Large intestine (tissue), 3 donors: ENCODE measurements around the gene SLFNL1. TPM values are rescaled to one million over a fixed set of nuclear protein-coding genes. Genes with fewer than 3 reads are reported as not detected.

Experiments used
- DNase-seq, 2 donors: peaks; one replicate each; pipeline versions ENCODE4 v3.0.0 to v3.0.0-alpha.2; 2013
- H3K27ac ChIP-seq: one replicate; pipeline ENCODE4 v1.5.1; 2013; ENCODE audit warnings: low read length
- H3K27me3 ChIP-seq: 2 replicates; pipeline ENCODE4 v1.6.1; 2013; ENCODE audit warnings: low read length; ENCODE audit not compliant: control insufficient read depth, insufficient read depth
- H3K36me3 ChIP-seq: 2 replicates; pipeline ENCODE4 v1.6.1; 2013; ENCODE audit warnings: low read length; ENCODE audit not compliant: control insufficient read depth, insufficient read depth
- H3K4me1 ChIP-seq: one replicate; pipeline ENCODE4 v1.6.1; 2013; ENCODE audit warnings: low read length; ENCODE audit not compliant: control insufficient read depth, insufficient read depth
- H3K4me3 ChIP-seq: one replicate; pipeline ENCODE4 v1.5.1; 2013; ENCODE audit warnings: low read length
- H3K9me3 ChIP-seq: one replicate; pipeline ENCODE4 v1.6.1; 2013; ENCODE audit warnings: mild to moderate bottlenecking, low read depth, low read length, moderate library complexity; ENCODE audit not compliant: control insufficient read depth
- WGBS: methylation state at CpG from one replicate; pipeline ENCODE4 v1.1.5; 2013; ENCODE audit warnings: low lambda C conversion rate; ENCODE audit not compliant: insufficient coverage; 5-methylcytosine and 5-hydroxymethylcytosine counted together
- polyA plus RNA-seq: library from polyadenylated mRNA; unstranded; fragments of 120-200 nt; gene quantifications from one replicate; pipeline ENCODE4 v1.2.1, GENCODE V29; 2013

The SLFNL1 gene
- polyA plus RNA-seq, 1 donor, result 0.85 TPM

DNA sequence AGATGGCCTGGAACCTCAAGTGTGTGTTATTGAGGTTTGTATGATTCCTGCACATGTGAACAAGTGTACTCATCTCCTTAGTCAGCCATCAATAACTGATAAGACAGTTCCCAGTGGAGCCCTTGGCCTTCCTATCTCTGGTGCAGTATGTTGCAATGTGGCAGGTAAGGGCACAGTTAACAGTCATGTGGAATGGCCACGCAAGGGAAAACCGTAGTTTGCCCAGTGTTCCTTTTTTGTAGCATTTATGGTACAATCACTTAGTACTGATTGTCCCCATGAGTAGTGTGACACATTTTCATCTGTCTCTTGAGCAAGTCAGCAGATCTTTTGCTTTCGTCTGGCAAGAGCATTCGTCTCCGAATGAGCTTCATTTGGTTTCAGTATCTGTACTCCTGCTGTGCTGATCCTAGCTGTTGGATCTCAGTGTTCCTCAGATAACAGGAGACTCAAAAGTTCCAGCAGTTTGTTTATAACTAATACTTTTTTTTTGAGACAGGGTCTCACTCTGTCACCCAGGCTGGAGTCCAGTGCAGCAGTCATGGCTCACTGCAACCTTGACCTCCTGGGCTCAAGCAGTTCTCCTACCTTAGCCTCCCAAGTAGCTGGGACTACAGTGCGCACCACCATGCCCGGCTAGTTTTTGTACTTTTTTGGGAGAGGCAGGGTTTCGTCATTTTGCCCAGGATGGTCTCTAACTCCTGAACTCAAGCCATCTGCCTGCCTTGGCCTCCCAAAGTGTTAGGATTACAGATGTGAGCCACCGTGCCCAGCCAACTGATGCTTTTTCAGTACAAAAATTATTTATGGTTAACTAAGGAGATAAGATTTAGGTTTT, 33.9 kb downstream of the SLFNL1 start:
- H3K9me3 ChIP-seq, result no peaks in the 10 kb centered on the region
- H3K4me3 ChIP-seq, result no peak overlapping the region
- DNase-seq, result peak; percentile 87 to 96
- H3K27me3 ChIP-seq, result no peaks in the 10 kb centered on the region
- H3K4me1 ChIP-seq, result peaks cover 42% of the 10 kb centered on the region
- peaks cover 32% of the 10 kb centered on the region for H3K36me3 ChIP-seq
- no CpG with 5 or more reads among the region's 9 CpGs for WGBS
- H3K27ac ChIP-seq, result peak overlapping the region; percentile 64

DNA sequence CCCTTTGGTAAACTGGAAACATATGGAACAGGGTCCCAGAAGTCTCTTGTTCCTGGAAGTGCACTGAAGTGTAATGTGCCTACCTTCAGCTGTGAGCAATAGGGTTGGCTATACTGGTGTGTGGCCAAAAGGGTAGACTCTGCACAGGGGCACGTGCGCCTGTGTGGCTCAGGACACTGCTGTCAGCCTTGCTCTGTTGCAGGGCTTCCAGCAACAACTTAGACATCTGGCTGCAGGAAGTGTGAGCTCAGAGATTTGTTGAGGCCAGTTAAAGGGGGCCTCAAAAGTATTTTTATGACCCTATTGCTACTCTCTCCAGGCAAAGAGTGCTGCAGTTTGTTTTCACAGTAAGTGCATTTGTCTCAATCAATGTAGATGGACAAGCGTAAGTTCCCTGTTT, 34.6 kb downstream of the SLFNL1 start:
- no peaks in the 10 kb centered on the region for H3K27me3 ChIP-seq
- no peak overlapping the region for H3K4me3 ChIP-seq
- H3K9me3 ChIP-seq, result no peaks in the 10 kb centered on the region
- peak overlapping the region; percentile 64 for H3K27ac ChIP-seq
- WGBS, result no CpG with 5 or more reads among the region's 3 CpGs
- peak; percentile 68 to 89 for DNase-seq
- H3K4me1 ChIP-seq, result peaks cover 45% of the 10 kb centered on the region
- peaks cover 27% of the 10 kb centered on the region for H3K36me3 ChIP-seq

DNA sequence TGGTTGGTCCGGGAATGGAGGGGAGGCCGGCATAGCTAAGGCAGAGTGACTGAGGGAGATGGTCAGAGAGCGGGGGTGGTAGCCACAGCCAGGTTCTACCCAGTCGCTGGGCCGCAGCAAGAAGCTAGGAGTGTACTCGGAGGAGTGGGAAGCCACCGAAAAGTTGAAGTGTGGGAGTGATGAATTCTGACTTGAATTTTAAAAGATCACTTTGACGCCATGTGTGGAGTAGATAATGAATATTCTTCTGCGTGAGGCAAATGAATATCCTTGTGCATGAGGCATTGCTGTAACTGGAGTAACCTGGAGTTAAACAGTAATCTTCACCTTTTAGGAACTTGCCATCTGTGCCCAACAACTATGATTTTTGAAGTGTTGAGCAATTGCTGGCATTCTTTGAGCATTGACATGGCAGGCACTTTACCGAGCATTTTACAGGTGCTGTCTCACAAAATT, 35.2 kb downstream of the SLFNL1 start:
- Histone ChIP-seq H3K4me1 (peaks cover 51% of the 10 kb centered on the region), H3K36me3 (peaks cover 22% of the 10 kb centered on the region), H3K27ac (peak overlapping the region; percentile 64), H3K27me3 (no peaks in the 10 kb centered on the region), H3K9me3 (no peaks in the 10 kb centered on the region), H3K4me3 (no peak overlapping the region)
- WGBS, result 91% methylated on average over 4 of the region's 10 CpGs
- DNase-seq, result no peak

DNA sequence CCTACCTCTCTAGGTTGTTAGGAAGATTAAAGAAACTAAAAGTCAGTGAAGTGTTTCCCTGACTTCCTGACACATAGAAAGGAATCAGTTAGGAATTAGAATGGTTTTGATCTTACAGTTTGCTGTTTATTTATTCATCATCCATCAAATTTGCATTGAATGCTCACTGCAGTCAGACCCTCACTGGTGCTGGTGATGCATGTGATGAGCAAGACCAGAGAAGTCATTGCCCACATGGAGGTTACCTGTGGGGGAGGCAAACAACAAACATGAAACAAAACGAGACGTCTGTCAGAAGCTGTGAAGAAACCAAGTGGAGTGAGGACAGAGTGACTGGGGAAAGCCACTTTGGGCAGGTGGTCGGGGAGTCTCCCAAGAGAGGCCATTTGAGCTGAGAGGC, 35.6 kb downstream of the SLFNL1 start:
- H3K4me3 ChIP-seq, result no peak overlapping the region
- WGBS, result no CpG with 5 or more reads among the region's 3 CpGs
- H3K36me3 ChIP-seq, result peaks cover 21% of the 10 kb centered on the region

DNA sequence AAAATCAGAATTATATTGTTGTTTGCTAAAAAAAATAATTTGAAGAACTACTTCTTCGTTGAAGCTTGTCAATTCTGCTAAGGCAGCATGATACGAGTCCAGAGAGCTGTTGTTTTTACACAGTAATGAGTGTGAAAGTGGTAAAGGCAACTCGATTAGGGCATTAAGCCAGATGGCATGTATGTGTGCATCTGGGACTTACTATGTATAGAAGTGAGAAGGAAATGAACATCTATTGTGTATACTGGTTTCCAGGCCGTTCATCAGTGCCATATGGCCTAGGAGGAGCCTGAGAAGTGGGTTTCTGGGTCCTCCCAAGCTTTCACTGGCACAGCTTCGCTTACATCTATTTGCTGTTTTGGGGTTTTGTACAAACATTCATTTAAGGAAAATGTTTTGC, 36.4 kb downstream of the SLFNL1 start:
- no peak for DNase-seq
- Histone ChIP-seq H3K27me3 (no peaks in the 10 kb centered on the region), H3K36me3 (peaks cover 21% of the 10 kb centered on the region), H3K4me1 (peaks cover 63% of the 10 kb centered on the region), H3K27ac (peak overlapping the region; percentile 64), H3K9me3 (no peaks in the 10 kb centered on the region), H3K4me3 (no peak overlapping the region)
- WGBS, result no CpG with 5 or more reads among the region's 5 CpGs

More for the DNA sequence above, 35.6 kb downstream of the SLFNL1 start:
- H3K27ac ChIP-seq, result peak overlapping the region; percentile 64
- peaks cover 56% of the 10 kb centered on the region for H3K4me1 ChIP-seq
- no peaks in the 10 kb centered on the region for H3K9me3 ChIP-seq
- DNase-seq, result no peak
- no peaks in the 10 kb centered on the region for H3K27me3 ChIP-seq

DNA sequence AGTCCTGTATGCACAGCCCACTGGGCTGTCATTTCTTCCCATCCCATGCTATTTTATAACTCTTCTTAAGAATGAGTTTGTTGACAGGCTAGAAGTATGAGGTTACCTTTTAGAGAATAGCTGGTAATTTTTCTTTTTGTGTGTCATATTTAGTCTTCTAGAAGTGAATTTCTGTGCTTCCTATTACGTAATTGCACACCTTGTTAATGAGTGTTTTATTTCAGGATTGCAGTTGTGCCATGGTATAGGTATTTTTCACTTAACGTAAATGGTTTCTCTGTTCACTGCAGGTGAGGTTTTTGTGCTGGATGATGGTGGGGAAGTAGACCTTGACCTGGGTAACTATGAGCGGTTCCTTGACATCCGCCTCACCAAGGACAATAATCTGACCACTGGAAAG, 37.0 kb downstream of the SLFNL1 start:
- Histone ChIP-seq H3K4me3 (no peak overlapping the region), H3K4me1 (peaks cover 63% of the 10 kb centered on the region), H3K9me3 (no peaks in the 10 kb centered on the region), H3K36me3 (peaks cover 16% of the 10 kb centered on the region), H3K27ac (peak overlapping the region; percentile 64), H3K27me3 (no peaks in the 10 kb centered on the region)
- 35% methylated on average over 2 of the region's 4 CpGs for WGBS
- DNase-seq, result peak in 1 of 2 donors; percentile 62

DNA sequence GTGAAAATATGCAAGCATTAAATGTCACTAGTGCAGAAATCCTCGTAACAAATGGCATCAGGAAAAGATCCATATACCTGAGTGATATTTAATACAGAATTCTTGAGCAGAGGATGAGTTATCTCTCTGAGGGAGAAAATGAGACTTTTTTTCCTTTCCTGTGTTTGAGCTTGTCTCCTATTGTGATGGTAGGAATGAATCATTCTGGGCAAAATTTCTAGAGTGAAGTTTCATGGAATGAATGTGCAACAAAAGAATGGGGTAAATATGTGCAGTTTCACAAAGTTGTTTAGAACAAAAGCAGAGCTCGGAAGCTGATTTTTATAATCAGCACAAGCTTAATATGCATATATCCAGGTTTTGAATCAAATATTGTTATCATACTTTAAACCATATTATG, 37.5 kb downstream of the SLFNL1 start:
- DNase-seq, result no peak
- Histone ChIP-seq H3K27ac (peak overlapping the region; percentile 64), H3K4me3 (no peak overlapping the region), H3K4me1 (peaks cover 59% of the 10 kb centered on the region), H3K36me3 (peaks cover 12% of the 10 kb centered on the region), H3K9me3 (no peaks in the 10 kb centered on the region), H3K27me3 (no peaks in the 10 kb centered on the region)
- 80% methylated on average over 1 of the region's 2 CpGs for WGBS

DNA sequence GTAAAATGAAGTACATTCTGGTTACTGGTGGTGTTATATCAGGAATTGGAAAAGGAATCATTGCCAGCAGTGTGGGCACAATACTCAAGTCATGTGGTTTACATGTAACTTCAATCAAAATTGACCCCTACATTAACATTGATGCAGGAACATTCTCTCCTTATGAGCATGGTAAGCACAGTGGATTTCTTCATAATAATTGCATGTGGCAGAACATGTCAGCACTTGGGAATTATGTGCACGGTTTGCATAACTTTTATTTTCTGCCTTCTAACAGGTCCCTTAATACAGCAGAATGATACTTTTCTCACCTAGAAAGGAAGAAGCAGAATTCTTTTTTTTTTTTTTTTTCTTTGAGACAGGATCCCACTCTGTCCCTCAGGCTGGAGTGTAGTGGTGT, 38.2 kb downstream of the SLFNL1 start:
- Histone ChIP-seq H3K27ac (no peak overlapping the region), H3K27me3 (no peaks in the 10 kb centered on the region), H3K9me3 (no peaks in the 10 kb centered on the region), H3K4me1 (peaks cover 53% of the 10 kb centered on the region), H3K36me3 (peaks cover 8% of the 10 kb centered on the region), H3K4me3 (no peak overlapping the region)
- DNase-seq, result no peak
- WGBS, result no CpG with 5 or more reads among the region's 1 CpG

DNA sequence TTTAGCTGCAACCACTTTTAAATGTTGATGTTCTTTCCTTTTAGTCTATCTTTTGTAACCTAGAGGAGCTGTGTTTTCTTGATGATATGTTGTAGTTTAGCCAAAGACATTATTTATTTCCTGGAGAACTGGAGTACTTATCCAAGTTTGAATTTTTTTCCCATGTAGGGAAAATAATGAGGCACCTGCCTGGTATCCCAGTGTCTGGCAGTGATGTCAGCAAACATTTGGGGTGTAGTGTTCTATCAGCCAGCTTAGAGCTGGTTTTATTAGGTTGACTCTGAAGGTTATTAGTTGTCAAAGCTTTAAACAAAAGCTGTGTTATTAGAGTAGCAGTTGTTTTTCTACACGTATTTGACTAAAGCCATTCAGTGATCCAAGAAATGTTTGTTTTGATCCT, 38.8 kb downstream of the SLFNL1 start:
- H3K36me3 ChIP-seq, result peaks cover 8% of the 10 kb centered on the region
- no peak overlapping the region for H3K4me3 ChIP-seq
- 40% methylated on average over 1 of the region's 1 CpG for WGBS
- H3K9me3 ChIP-seq, result no peaks in the 10 kb centered on the region
- peaks cover 50% of the 10 kb centered on the region for H3K4me1 ChIP-seq
- no peaks in the 10 kb centered on the region for H3K27me3 ChIP-seq
- no peak for DNase-seq
- H3K27ac ChIP-seq, result no peak overlapping the region

DNA sequence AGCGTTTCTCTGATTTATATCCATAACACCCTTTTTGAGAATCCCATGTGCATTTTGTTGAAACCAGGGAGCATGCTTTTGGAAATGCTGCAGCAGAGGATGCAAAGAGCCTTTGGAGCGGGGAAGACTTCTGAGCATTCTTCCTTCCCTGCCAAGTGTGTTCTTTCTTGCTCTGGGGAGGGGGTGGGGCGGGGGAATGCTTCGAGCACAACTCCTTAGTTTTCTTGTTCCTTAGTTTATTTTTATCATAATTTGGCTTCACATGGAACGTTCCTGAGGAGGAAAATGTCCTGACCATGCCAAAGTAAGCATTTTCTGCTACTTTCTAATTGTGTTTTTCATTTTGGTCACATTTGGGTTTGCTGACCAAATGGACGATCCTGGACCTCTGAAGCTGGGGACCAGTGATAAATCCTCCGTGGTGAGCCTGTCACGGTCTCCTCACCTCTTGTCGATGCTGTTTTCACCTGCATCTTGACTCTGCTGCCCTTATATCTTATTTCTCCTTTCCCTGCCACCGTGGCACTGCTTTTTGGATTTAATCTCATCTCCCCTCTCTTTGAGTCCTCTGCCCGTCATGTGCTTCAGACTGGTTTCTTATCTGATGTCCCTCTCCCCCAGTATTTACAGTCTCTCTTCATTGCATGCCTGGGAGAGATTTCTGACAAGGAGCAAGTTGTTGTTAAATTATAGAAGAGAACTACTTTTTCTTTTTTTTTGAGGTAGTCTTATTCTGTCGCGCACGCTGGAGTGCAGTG, 39.7 kb downstream of the SLFNL1 start:
- Histone ChIP-seq H3K4me3 (no peak overlapping the region), H3K27me3 (no peaks in the 10 kb centered on the region), H3K4me1 (peaks cover 43% of the 10 kb centered on the region), H3K36me3 (peaks cover 8% of the 10 kb centered on the region), H3K27ac (peak overlapping the region; percentile 14), H3K9me3 (no peaks in the 10 kb centered on the region)
- DNase-seq, result no peak
- WGBS, result 48% methylated on average over 3 of the region's 14 CpGs
